CD4-positive, alpha-beta T cell treated with Interleukin-15 for 1 hour (primary cell): ENCODE measurements around the gene PPP2R5B.
"Not testable (repeated sequence)": the region's sequence is repeated elsewhere in the genome, so short reads cannot be mapped to it uniquely, and the experiment has no call there.

Source experiments
- DNase-seq: peaks from one replicate; pipeline ENCODE4 v3.0.0-alpha.2; 2020

The PPP2R5B gene

DNA sequence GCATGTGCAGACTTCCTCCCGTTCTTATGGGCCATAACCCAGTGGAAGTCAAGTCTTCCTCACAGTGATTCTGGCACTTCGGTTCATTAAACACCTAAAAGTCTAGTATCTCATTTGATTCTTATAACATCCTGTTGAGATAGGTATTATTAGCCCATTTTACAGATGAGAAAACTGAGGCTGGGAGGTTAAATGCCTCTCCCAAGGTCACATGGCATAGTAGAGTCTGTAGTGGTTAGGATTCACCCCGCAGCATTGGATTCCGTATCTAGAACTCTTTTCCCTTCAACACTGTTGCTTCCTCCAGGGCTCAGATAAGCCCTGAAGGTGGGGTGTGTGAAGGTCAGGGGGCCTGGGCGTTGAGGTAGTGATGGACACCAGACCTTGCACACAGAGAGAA, 7.8 kb downstream of the PPP2R5B start:
- DNase-seq, result no peak

DNA sequence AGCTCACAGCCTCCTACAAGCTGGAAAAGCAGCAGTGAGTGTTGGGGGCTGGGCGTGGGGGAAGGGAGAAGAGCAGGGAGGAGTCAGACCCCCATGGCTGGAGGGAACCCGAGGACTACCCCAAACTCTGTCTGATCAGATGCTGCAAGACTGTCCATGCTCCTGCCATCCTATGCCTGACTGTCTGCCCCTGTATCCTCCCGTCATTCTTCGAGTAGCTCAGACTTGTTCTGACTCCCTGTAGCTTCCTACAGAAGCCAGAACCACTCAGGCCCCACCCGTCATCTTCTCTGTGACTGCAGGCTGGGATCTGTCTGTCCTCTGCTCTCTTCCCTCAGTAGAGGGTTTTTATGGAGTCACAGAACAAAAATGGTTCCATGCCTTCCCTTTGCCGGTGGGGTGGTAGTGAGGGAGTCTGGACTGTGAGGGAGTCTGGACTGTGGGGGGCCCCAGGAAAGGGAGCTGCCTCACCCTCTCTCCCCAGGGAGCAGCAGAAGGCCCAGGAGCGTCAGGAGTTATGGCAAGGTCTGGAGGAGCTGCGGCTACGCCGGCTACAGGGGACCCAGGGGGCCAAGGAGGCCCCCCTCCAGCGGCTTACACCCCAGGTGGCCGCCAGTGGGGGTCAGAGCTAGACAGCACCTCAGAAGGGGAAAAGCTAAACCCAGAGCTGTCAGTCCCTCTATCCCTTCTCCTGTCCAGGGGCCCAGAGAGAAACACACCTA, 8.9 kb downstream of the PPP2R5B start:
- DNase-seq, result no peak

DNA sequence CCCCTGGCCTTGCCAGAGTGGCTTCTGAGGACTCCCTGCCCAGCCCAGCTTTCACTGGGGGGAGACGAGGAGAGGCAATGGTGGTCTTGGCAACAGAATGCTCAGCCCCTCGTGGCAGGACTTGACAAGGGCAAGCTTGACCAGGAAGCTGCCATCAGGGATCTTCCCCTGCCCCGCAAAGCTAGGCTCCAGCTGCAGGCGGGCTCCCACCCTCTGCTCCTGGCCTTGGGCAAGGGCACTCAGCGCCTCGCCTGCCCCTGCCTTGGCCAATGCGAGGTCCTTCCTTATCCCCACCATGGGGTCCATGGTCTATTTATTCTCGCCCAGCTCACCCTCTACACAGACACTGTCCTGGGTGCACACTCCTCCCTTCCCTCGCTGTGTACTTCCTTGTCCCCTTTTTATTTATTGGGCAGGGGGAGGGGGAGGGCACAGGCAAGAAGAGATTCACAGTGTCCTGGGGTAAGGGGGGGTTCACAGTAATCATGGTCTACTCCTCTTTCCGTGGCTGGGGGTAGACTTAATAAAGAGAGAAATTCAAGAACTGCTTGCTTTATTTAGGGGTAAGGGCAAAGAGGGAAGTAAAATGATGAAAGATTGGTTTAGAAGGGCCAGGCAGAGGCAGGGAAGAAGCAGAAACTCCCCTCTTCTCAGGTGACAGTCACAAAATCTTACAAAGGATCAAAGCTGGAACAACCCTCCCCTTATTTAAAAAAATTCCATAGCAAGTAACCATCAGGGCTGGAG, 9.6 kb downstream of the PPP2R5B start:
- no peak for DNase-seq

DNA sequence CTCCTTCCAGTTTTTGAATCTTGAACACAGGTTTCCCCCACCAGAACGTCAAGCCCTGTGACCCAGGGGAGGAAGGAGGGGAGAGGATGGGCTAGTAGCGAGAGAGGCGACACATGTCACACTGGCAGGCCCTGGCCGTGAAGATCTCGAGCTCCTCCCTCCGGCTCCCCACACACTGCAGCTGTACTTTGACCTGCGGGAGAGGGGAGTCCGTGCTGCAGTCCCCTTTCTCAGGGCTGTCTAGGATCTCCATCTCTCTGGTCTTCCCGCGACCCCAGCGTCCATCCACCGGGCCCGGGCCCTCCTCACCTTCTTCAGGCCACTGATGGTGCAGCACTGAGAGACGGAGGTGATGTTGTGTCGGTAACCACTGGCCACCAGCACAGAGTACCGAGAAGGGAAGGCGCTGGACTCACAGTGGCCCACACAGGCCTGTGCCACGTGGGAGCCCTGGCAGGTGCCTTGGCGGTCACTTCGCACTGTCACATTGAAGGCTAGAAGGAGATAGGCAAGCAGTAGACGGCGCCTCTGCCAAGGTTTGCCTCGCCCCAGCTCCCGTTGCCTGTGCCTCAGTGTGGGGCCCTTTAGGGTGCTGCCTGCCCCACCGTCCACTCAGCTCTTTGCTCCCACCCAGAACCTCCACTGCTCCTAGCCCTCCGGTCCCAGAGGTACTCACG, 10.3 kb downstream of the PPP2R5B start:
- no peak for DNase-seq

DNA sequence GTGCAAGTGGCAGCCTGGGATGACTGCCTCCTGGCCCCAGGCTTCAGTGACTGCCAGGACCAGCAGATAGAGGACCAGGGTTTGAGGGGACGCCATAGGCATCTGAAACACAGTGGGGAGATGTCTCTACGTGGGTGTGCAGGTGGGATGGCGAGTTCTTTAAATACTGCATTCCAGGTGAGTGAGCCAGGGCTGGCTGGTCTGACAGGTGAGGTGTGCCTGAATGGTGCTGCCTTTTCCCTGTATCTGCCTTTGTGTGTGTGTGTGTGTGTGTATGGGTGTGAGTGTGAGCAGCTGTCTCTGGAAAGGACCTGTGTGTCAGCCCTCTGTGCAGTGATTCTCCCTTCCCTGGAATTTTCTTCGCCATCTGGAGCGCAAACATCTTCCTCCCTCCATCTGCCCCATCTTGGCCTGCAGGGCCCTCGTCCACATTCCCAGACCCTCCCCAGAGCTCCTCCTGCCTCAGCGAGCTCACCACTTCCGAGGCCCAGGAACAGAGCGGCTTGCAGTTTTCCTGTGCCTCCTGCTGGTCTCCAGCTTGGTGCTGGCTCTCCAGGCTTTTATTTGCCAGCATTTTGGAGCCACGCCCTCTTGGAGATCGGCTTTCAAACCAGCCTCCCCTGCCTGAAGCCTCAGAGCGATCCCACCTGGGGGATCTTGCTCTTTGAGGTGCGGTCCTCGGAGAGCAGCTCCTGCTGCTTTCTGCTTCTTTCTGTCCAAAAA, 11.0 kb downstream of the PPP2R5B start, which contains the start of gene GPHA2:
GPHA2 (minus strand) TSS at position 535 of the 723 bp plus-strand sequence; CDS start at position 102, 433 bp downstream.
- DNase-seq, result no peak

DNA sequence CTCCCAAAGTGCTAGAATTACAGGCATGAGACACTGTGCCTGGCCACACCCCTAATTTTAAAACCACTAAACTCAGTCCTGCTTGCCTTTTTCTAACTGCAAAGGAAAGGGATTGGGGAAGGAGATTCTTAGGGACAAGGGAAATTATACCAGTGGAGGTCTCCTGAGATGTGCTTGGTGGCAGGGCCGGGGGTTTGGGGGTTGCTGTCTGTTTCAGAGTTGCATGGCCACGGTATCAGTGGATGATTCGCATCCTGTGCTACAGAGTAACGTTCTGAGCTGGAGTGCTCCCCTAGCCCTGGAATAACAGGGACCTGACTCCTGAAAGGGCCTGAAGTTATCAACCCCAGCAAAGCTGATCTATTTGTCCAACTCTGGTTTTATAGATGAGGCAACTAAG, 12.1 kb downstream of the PPP2R5B start:
- no peak for DNase-seq

DNA sequence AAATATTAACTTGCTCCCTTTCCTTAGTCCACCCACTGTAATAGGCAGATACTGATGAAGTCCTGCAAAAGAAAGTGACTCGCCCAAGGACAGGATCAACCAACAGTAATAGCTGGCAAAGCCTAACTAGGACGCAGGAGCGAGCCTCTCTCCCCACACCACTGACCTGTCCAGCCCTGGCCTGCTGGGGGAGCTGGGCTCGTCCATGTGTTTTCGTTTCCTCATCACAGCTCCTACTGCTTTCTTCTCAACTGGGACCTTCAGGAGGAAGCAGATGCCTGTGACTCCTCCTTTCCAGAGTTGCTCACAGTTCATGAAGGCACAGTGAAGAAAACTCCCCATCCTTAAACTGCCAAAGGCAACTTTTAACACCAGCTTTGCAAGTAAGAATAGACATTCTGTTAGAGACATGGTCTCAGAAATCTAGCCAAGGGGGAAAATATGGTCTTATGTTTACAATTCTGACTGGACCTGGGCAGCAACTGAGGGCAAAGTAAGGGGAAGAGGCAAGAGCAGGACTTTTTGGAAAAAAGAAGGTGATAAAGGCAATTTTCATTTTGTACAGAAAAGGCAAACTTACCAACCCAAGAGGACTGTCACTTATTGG, 22.8 kb downstream of the PPP2R5B start:
- no peak for DNase-seq

DNA sequence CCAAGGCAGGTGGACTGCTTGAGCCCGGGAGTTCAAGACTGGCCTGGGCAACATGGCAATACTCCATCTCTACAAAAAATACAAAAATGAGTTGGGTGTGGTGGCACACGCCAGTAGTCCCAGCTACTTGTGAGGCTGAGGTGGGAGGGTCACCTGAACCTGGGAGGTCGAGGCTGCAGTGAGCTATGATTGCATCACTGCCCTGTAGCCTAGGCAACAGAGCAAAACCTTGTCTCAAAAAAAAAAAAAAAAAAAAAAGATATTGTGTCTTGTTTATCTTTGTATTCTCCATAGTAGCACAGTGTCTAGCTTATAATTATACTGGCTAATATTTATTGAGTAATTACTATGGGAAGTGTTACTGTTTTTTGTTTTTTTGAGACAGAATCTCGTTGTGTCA, 27.0 kb downstream of the PPP2R5B start:
- no peak for DNase-seq

DNA sequence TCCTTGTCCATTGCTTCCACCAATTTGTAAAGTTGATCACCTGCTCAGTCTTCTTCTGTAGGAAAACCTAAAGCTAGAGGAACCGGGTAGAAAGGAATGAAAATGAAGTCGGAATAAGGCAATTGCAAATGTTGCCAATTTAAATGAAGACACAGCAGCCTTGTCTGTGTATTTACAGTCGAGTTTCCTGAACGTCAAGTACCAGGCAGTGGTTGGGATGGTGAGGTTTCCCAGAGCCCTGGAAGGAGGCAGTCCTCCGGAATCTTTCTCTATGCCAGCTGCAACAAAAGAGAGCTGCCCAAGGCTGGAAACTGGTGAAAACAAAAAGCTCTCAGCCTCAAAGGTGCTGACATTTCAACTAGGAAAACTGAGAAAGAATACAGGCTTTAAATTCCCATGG, 29.7 kb downstream of the PPP2R5B start:
- no peak for DNase-seq

DNA sequence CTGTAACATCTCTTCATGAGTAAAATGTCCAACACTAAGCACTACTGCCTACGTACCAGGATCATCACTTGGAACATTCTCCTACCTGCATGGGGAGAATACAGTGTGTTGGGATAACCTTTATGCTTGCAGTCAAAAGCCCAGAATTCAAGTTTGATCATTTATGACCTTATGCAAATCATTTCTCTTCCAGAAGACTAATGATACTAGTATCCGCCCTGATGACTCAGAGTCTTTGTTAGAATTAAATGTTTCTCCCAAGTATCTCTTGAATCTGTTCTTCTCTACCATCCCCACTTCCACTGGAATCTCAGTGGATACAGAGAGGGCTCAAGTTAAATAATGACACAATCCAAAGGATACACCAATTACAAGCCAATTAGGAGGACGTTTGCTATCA, 35.0 kb downstream of the PPP2R5B start:
- no peak for DNase-seq

DNA sequence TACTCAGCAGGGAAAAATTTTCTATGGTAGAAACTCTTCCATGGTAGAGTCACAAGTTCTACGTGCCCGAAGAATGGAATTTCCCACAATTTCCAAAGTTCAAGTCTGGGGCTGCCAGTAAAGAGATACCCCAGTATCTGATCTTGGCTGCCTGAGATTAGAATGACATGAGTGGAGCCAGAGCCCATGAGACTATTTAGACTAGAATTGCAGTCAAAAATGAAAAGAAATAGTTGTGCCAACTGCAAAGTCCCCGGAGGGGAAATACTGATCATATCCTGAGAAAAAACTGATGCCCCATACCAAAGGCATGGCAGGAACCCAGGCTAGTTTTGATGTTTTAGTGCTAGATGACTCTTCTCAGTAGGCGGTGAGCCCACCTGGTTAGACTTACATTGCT, 36.2 kb downstream of the PPP2R5B start:
- no peak for DNase-seq

DNA sequence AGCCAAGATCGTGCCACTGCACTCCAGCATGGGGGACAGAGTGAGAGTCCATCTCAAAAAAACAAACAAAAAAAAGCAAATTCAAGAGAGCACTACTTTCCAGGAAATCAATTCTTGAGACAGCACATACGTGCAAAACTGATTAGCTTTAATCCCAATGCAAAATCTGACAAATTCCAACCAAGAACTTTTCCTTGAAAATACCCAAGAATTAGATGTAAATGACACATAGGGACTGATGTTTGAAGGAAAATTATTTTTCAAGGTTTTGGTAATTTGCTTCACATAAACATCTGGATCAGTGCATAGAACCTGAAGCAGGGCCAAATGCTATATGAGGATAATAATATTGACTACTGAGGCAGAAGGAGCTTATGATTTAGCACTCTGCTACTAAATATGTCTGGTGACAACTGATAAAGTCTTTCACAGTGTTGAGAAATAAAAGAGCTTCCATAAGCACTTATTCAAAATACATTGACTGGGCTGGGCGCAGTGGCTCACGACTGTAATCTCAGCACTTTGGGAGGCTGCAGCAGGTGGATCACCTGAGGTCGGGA, 38.7 kb downstream of the PPP2R5B start:
- DNase-seq, result no peak

DNA sequence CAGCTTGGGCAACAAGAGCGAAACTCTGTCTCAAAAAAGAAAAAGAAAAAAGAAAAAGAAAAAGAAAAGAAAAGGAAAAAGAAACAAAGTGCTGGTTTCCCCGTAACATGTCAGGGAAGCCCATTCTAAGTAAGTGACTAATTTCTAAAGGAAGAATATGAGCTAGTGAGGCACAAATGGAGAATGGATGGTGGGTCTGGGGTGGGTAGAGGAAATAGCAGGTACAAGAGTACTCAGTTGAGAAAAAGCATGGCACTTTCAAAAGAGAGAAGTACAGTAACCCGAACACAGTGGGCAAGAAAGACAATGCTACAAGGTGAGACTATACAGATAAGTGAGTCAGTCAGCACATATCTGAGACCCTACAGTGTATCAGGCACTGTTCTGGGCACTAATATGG, 42.9 kb downstream of the PPP2R5B start:
- no peak for DNase-seq

DNA sequence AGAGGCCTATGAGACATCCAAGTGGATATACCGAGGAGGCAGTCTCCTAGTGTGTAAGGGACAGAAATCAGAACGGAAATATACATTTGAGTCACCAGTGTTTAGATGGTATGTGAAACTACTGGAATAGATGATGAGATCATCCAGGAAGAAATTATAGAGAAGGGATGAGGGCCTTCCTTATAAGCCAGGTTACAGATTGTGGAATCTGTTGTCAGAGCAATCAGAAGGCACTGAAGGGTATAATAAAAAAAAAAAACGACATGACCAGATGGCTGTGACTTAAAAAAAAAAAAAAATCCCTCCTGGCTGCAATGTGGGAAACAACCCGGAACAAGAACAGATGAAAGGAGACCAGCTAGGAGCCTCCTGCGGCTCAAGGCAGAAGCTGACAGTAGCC, 44.7 kb downstream of the PPP2R5B start:
- no peak for DNase-seq

DNA sequence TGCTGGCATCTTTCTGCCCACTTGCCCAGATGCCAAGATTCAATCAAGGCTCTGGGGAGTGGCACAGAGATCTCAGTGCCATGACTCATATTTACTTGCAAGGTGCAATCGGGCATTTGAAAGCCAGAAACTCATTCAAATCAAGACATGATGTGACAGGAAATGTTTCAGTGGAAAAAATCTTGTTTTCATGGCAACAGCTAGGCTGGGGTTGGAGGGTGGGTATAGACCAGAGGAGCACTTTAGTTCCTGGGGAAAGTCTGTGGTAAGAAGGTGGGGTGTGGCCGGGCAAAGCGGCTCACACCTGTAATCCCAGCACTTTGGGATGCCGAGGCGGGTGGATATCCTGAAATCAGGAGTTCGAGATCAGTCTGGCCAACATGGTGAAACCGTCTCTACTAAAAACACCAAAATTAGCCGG, 46.3 kb downstream of the PPP2R5B start:
- DNase-seq, result no peak

DNA sequence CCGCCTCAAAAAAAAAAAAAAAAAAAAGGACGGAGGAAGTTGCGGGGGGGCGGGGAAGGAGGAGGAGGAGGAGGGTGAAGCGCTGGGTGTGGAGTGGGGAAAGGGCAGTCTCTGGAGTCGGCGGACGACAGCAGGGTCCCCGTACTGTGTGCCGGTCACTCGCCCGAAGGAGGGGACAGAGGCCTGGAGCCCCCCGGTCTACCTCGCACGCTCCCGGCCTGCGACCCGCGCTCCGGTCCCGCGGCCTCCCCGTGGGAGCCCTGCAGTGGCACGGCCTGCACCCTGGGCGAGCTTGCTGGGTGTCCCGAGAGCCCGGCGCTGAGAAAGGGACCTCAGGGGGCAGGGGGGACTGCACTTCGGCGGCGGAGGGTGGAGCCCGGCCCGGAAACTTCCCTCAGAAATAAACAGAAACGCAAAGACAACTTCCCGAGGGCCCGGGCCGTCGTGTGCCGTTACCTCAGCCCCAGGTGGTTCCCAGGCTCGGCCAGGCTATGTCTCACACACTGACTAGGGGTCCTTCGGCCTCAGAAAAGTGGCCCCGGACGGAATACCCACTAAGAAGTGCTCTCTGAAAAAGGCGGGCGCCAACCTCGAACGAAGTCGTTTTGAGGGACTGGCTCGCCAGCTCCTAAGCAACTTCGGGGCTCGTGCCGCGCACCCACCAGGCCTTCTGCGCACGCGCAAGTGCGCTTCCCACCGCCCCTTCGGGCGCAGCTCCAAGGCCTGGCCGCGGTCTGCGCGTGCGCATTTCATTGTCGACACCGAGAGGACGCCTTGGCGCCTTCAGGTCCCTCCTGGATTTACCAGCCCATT, 47.1 kb downstream of the PPP2R5B start, which contains the start of gene MAJIN:
MAJIN (minus strand) TSS at position 688 of the 813 bp plus-strand sequence. CDS start 12,703 bp downstream, outside the sequence.
- peak; percentile 91 for DNase-seq

DNA sequence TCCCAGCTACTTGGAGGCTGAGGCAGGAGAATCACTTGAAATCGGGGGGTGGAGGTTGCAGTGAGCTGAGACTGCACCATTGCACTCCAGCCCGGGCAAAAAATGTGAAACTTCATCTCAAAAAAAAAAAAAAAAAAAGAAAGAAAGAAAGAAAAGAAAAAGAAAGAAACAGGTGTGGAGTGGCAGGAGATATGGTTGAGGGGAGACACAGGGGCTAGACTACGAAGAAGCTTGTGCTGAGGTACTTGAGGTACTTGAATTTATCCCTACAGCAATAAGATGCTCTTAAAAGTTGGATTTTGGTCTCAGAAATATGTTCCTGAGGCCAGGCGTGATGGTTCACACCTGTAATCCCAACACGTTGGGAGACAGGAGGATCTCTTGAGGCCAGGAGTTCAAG, 49.6 kb downstream of the PPP2R5B start:
- DNase-seq, result no peak

DNA sequence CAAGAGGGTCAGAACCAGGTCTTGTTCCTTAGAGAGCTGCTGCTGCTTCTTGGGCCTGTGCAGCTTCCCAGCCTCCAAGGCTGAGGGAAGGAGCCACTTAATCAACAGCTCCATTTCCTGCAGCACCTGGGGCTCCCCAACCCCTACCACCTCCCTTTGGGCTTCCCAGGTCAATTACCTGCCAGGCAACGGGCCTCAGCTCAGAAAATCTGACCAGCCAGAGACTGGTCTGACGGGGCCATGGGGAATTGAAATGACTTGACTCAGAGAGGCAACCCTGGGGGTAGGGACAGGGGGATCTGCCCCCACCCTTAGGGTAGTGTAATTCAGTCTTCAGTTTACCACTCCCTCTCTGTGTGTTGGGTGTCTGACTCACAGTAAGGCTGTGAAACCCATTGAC, 52.2 kb downstream of the PPP2R5B start:
- no peak for DNase-seq

DNA sequence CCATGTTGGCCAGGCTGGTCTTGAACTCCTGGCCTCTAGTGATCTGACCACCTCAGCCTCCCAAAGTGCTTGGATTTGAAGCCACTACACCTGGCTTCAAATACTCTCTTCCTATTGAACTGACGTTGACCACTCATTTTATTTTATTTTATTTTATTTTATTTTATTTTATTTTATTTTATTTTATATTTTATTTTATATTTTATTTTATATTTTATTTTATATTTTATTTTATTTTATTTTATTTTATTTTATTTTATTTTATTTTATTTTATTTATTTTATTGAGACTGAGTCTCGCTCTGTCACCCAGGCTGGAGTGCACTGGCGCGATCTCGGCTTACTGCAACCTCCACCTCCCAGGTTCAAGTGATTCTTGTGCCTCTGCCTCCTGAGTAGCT, 58.9 kb downstream of the PPP2R5B start:
- not testable (repeated sequence) for DNase-seq
